ENCODE results near the gene DTD1. TPM values are rescaled to one million over a fixed set of nuclear protein-coding genes. Genes with fewer than 3 reads are reported as not detected.

DTD1 gene
- total RNA-seq, 2 donors from 2014 or later: 46.1 to 47.6 TPM

GRCh38 chr20:18728870-18729224 is 141.0 kb downstream of the DTD1 start:
- no peak for ATAC-seq (replicated peaks in 1 of 2)
- no peaks in the 10 kb centered on the region for H3K9me3 Mint-ChIP-seq

GRCh38 chr20:18729231-18729825 is 141.5 kb downstream of the DTD1 start:
- Mint-ChIP-seq H3K27ac (no peak overlapping the region), H3K4me3 (no peak overlapping the region), H3K4me1 (ENCODE audit: low read depth) (no peaks in the 10 kb centered on the region), H3K36me3 (ENCODE audit: insufficient read depth in 2 of 2) (no peaks in the 10 kb centered on the region), H3K9me3 (no peaks in the 10 kb centered on the region), H3K27me3 (ENCODE audit: low read depth) (no peaks in the 10 kb centered on the region)
- ATAC-seq (replicated peaks in 1 of 2) (no peak), DNase-seq (no peak)

More at GRCh38 chr20:18728870-18729224, 141.0 kb downstream of the DTD1 start:
- no peak overlapping the region for H3K27ac Mint-ChIP-seq
- H3K27me3 Mint-ChIP-seq (ENCODE audit: low read depth): no peaks in the 10 kb centered on the region
- no peaks in the 10 kb centered on the region for H3K4me1 Mint-ChIP-seq (ENCODE audit: low read depth)
- no peak for DNase-seq
- H3K4me3 Mint-ChIP-seq: no peak overlapping the region
- no peaks in the 10 kb centered on the region for H3K36me3 Mint-ChIP-seq (ENCODE audit: insufficient read depth in 2 of 2)

- no peaks in the 10 kb centered on the region for H3K36me3 Mint-ChIP-seq (ENCODE audit: insufficient read depth in 2 of 2)
- no peak for DNase-seq
- H3K9me3 Mint-ChIP-seq: no peaks in the 10 kb centered on the region
- peaks cover 3% of the 10 kb centered on the region for H3K4me1 Mint-ChIP-seq (ENCODE audit: low read depth)
- no peak for ATAC-seq (replicated peaks in 1 of 2)
- no peaks in the 10 kb centered on the region for H3K27me3 Mint-ChIP-seq (ENCODE audit: low read depth)
- no peak overlapping the region for H3K4me3 Mint-ChIP-seq
- no peak overlapping the region for H3K27ac Mint-ChIP-seq
These were observed 144.1 kb downstream of the DTD1 start for GRCh38 chr20:18731940-18732339.

- DNase-seq (no peak), ATAC-seq (replicated peaks in 1 of 2) (no peak)
- Mint-ChIP-seq H3K9me3 (no peaks in the 10 kb centered on the region), H3K27me3 (ENCODE audit: low read depth) (no peaks in the 10 kb centered on the region), H3K4me3 (no peak overlapping the region), H3K36me3 (ENCODE audit: insufficient read depth in 2 of 2) (no peaks in the 10 kb centered on the region), H3K27ac (no peak overlapping the region), H3K4me1 (ENCODE audit: low read depth) (peaks cover 11% of the 10 kb centered on the region)
These were observed 146.8 kb downstream of the DTD1 start for GRCh38 chr20:18734525-18735189.

- Mint-ChIP-seq H3K27ac (no peak overlapping the region), H3K4me3 (no peak overlapping the region), H3K9me3 (no peaks in the 10 kb centered on the region), H3K36me3 (ENCODE audit: insufficient read depth in 2 of 2) (no peaks in the 10 kb centered on the region), H3K4me1 (ENCODE audit: low read depth) (peaks cover 11% of the 10 kb centered on the region), H3K27me3 (ENCODE audit: low read depth) (no peaks in the 10 kb centered on the region)
- DNase-seq (no peak), ATAC-seq (replicated peaks in 1 of 2) (no peak)
These were observed 149.3 kb downstream of the DTD1 start for GRCh38 chr20:18737140-18737539.

- Mint-ChIP-seq H3K4me1 (ENCODE audit: low read depth) (peaks cover 11% of the 10 kb centered on the region), H3K9me3 (no peaks in the 10 kb centered on the region), H3K36me3 (ENCODE audit: insufficient read depth in 2 of 2) (no peaks in the 10 kb centered on the region), H3K4me3 (no peak overlapping the region), H3K27me3 (ENCODE audit: low read depth) (no peaks in the 10 kb centered on the region), H3K27ac (no peak overlapping the region)
- ATAC-seq (replicated peaks in 1 of 2) (no peak), DNase-seq (no peak)
These were observed 150.2 kb downstream of the DTD1 start for GRCh38 chr20:18738055-18738454.

- no peak for DNase-seq
- Mint-ChIP-seq H3K27ac (no peak overlapping the region), H3K36me3 (ENCODE audit: insufficient read depth in 2 of 2) (no peaks in the 10 kb centered on the region), H3K27me3 (ENCODE audit: low read depth) (no peaks in the 10 kb centered on the region), H3K4me1 (ENCODE audit: low read depth) (peaks cover 11% of the 10 kb centered on the region), H3K4me3 (no peak overlapping the region), H3K9me3 (no peaks in the 10 kb centered on the region)
- no peak for ATAC-seq (replicated peaks in 1 of 2)
These were observed 151.0 kb downstream of the DTD1 start for GRCh38 chr20:18738888-18739287.

- peaks cover 11% of the 10 kb centered on the region for H3K4me1 Mint-ChIP-seq (ENCODE audit: low read depth)
- ATAC-seq (replicated peaks in 1 of 2): no peak
- peaks cover 0 to 2% of the 10 kb centered on the region in 2 donors for H3K36me3 Mint-ChIP-seq (ENCODE audit: insufficient read depth in 2 of 2)
- H3K9me3 Mint-ChIP-seq: no peaks in the 10 kb centered on the region
- peak overlapping the region; percentile 20 for H3K27ac Mint-ChIP-seq
- no peaks in the 10 kb centered on the region for H3K27me3 Mint-ChIP-seq (ENCODE audit: low read depth)
- no peak overlapping the region for H3K4me3 Mint-ChIP-seq
- DNase-seq: no peak
These were observed 151.9 kb downstream of the DTD1 start for GRCh38 chr20:18739751-18740166.

- Mint-ChIP-seq H3K27ac (no peak overlapping the region), H3K9me3 (no peaks in the 10 kb centered on the region), H3K36me3 (ENCODE audit: insufficient read depth in 2 of 2) (peaks cover under 1 to 6% of the 10 kb centered on the region in 2 donors), H3K4me3 (no peak overlapping the region), H3K27me3 (ENCODE audit: low read depth) (no peaks in the 10 kb centered on the region), H3K4me1 (ENCODE audit: low read depth) (peaks cover 11% of the 10 kb centered on the region)
- ATAC-seq (replicated peaks in 1 of 2): no peak
- DNase-seq: no peak
These were observed 152.9 kb downstream of the DTD1 start for GRCh38 chr20:18740726-18741125.

GRCh38 chr20:18742841-18743240 is 155.0 kb downstream of the DTD1 start:
- no peak overlapping the region for H3K27ac Mint-ChIP-seq
- H3K36me3 Mint-ChIP-seq (ENCODE audit: insufficient read depth in 2 of 2): peaks cover 3 to 6% of the 10 kb centered on the region in 2 donors
- H3K4me1 Mint-ChIP-seq (ENCODE audit: low read depth): no peaks in the 10 kb centered on the region
- no peak for ATAC-seq (replicated peaks in 1 of 2)
- H3K27me3 Mint-ChIP-seq (ENCODE audit: low read depth): no peaks in the 10 kb centered on the region
- H3K4me3 Mint-ChIP-seq: no peak overlapping the region
- no peak for DNase-seq
- no peaks in the 10 kb centered on the region for H3K9me3 Mint-ChIP-seq

- no peak overlapping the region for H3K4me3 Mint-ChIP-seq
- ATAC-seq (replicated peaks in 1 of 2): no peak
These were observed 156.0 kb downstream of the DTD1 start for GRCh38 chr20:18743665-18744440.

GRCh38 chr20:18747090-18747489 is 159.2 kb downstream of the DTD1 start:
- Mint-ChIP-seq H3K4me3 (no peak overlapping the region), H3K27me3 (ENCODE audit: low read depth) (no peaks in the 10 kb centered on the region), H3K27ac (no peak overlapping the region), H3K9me3 (no peaks in the 10 kb centered on the region), H3K4me1 (ENCODE audit: low read depth) (no peaks in the 10 kb centered on the region), H3K36me3 (ENCODE audit: insufficient read depth in 2 of 2) (peaks cover 3 to 8% of the 10 kb centered on the region in 2 donors)
- no peak for ATAC-seq (replicated peaks in 1 of 2)
- no peak for DNase-seq

More at GRCh38 chr20:18743665-18744440, 156.0 kb downstream of the DTD1 start:
- Mint-ChIP-seq H3K9me3 (no peaks in the 10 kb centered on the region), H3K27ac (no peak overlapping the region), H3K4me1 (ENCODE audit: low read depth) (no peaks in the 10 kb centered on the region), H3K36me3 (ENCODE audit: insufficient read depth in 2 of 2) (peaks cover 3 to 6% of the 10 kb centered on the region in 2 donors), H3K27me3 (ENCODE audit: low read depth) (no peaks in the 10 kb centered on the region)
- no peak for DNase-seq

GRCh38 chr20:18748987-18749386 is 161.1 kb downstream of the DTD1 start:
- no peaks in the 10 kb centered on the region for H3K27me3 Mint-ChIP-seq (ENCODE audit: low read depth)
- no peak overlapping the region for H3K4me3 Mint-ChIP-seq
- no peaks in the 10 kb centered on the region for H3K9me3 Mint-ChIP-seq
- H3K4me1 Mint-ChIP-seq (ENCODE audit: low read depth): peaks cover 2% of the 10 kb centered on the region
- no peak overlapping the region for H3K27ac Mint-ChIP-seq
- DNase-seq (no peak), ATAC-seq (replicated peaks in 1 of 2) (no peak)
- peaks cover 3 to 8% of the 10 kb centered on the region in 2 donors for H3K36me3 Mint-ChIP-seq (ENCODE audit: insufficient read depth in 2 of 2)
